LNCaP clone FGC (cell line): ENCODE measurements around the gene GPR152.
A peak's percentile ranks its signal among the peaks of the same experiment; 100 is the strongest.
"Not testable (repeated sequence)": the region's sequence is repeated elsewhere in the genome, so short reads cannot be mapped to it uniquely, and the experiment has no call there.

Experiments used
- DNase-seq: peaks from one replicate; pipeline ENCODE4 v3.0.0-alpha.2; 2011; ENCODE audit warnings: low read depth
- H3K4me3 ChIP-seq: 2 replicates; pipeline ENCODE4 v1.5.1; 2011; ENCODE audit warnings: mild to moderate bottlenecking, low read depth, low read length, control low read depth
- CTCF ChIP-seq: IDR thresholded peaks from 2 replicates; pipeline ENCODE4 v1.5.1; 2012; ENCODE audit warnings: mild to moderate bottlenecking; ENCODE audit not compliant: control insufficient read depth, insufficient read depth; ENCODE audit errors: extremely low read depth

GPR152 gene

DNA sequence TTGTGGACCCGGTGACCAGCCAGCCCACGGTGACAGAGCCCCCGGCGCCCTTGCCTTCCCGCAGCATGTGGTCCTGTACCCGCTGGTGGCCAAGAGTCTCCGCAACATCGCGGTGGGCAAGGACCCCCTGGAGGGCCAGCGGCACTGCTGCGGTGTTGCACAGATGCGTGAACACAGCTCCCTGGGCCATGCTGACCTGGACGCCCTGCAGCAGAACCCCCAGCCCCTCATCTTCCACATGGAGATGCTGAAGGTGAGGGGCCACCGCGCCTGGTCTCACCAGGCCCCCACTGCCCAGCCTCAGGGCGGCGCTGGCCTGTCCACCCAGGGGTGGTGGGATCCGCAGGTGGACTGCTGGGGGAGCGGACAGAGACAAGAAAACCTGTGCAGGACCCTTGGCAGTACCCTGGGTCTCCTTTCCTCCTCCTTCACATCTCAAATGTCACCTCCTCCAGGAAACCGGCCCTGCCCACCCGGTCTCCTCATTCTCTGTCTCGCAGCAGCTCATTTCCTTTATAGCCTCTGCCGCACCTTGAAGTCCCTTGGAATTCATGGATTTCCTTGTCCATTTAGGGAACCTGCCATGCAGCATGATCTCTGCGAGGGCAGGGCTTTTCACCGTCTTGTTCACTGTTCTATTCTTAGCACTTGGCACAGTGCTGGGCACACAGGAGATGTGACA is 36.8 kb upstream of the GPR152 start:
- no peak for DNase-seq
- TF ChIP-seq CTCF = no peak
- H3K4me3 ChIP-seq = no peak overlapping the region

DNA sequence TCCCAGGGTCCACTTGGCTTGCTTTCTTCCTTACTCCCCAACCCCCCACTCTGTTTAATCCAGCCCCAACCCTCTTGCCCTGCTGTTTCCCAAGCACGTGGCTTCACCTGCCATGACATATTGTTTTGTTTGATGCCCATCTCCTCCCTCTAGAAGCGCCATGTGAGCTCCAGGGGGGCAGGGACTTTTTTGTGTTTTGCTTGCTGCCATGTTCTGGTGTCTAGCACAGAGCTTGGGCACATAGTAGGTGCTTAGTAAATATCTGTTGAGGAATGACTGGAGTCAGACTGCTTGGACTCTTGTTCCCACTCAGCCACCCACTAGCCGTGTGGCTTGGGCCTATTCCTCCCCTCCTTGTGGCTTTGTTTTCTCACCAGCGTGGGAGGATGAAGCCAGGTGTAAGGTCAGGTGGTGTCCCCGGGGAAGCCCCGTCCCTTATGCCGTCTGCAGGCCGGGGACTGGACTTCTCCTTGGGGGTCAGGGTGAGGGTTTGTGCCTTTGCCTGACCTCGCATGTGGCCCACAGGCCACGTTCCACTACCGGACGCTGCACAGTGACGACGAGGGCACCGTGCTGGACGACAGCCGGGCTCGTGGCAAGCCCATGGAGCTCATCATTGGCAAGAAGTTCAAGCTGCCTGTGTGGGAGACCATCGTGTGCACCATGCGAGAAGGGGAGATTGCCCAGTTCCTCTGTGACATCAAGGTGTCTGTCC is 34.1 kb upstream of the GPR152 start:
- H3K4me3 ChIP-seq = no peak overlapping the region
- no peak for DNase-seq
- TF ChIP-seq CTCF = no peak

GRCh38 chr11:67485873-67486361 is 33.4 kb upstream of the GPR152 start:
- H3K4me3 ChIP-seq, DNase-seq: not testable (repeated sequence)

GRCh38 chr11:67484847-67485311 is 32.4 kb upstream of the GPR152 start:
- no peak for DNase-seq
- H3K4me3 ChIP-seq = no peak overlapping the region
- no peak for TF ChIP-seq CTCF

- H3K4me3 ChIP-seq = peak overlapping the region; percentile 65
- no peak for DNase-seq
- no peak for TF ChIP-seq CTCF
These were observed 31.5 kb upstream of the GPR152 start for GRCh38 chr11:67483831-67484665.

DNA sequence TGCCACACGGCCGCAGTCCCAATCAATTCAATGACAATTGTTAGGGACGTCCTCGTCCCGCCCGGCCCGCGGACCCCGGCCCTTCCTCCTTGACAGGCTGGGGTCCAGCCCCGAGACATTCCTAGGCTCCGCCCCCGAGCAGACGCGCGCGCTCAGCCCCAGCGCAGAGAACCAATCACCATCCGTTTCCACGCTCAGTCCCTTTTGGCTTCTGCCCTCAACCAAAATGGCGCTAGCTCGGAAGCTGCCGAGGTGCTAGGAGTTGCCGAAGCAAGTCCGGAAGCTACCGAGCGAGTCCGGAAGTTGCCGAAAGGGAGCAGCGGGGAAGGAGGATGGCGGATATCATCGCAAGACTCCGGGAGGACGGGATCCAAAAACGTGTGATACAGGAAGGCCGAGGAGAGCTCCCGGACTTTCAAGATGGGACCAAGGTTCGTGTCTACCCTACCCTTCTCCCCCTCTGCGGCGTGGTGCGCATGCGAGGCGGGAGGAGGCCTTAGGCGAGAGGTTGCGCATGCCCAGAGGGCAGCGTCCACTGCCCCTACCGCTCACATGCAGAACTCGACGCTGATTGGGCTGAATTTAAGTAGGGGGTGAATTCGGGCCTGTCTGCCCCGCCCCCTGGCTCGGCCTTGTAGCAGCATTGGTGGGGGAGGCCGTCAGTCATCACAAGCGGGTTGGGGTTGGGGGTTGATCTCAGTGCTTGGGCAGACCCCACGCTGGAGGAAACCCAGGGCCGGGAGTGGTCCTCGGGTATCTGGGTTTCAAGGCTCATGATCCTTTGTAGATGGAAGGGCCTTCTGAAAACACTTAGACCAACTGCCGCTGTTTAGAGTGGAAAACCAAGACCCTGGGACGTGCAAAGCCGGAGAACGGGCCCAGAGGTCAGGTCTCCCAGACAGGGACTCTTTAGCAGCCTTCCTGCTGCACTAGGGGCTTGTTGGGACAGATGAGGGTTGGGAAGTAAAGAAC is 30.6 kb upstream of the GPR152 start, which contains the start of gene AIP:
Gene AIP, plus strand, starts transcription at position 200 of the 972 bp plus-strand sequence. Its CDS starts 133 bp downstream, at position 333.
- peak within 1 kb of the TSS; percentile 65 for H3K4me3 ChIP-seq
- DNase-seq = peak; percentile 93
- peak; percentile 16; the same call in 1 of the 2 replicates for TF ChIP-seq CTCF
